SU-DHL-6 (cell line): ENCODE data around the gene IFIT1.
"Not testable (repeated sequence)": the region's sequence is repeated elsewhere in the genome, so short reads cannot be mapped to it uniquely, and the experiment has no call there.

Experiments
- H2AFZ ChIP-seq: fragments of 200-600 bp; sonication (generic); 2 replicates; pipeline ENCODE4 v1.6.1; 2014; ENCODE audit warnings: low read depth, mild to moderate bottlenecking, moderate library complexity, mixed read lengths, antibody characterized with exemption, low read length; ENCODE audit not compliant: severe bottlenecking
- H3F3A ChIP-seq: fragments of 200-600 bp; shearing (Covaris generic); 2 replicates; pipeline ENCODE4 v1.6.0; 2016; ENCODE audit warnings: antibody characterized with exemption, mild to moderate bottlenecking; ENCODE audit not compliant: insufficient read depth
- H3K27ac ChIP-seq: fragments of 200-600 bp; sonication (generic); 2 replicates; pipeline ENCODE4 v1.5.1; 2016; ENCODE audit warnings: low read depth, mild to moderate bottlenecking, low read length, moderate library complexity, mixed read lengths
- H3K27me3 ChIP-seq: fragments of 200-600 bp; sonication (generic), shearing (Covaris generic); 2 replicates; pipeline ENCODE4 v1.6.0; 2014; ENCODE audit warnings: mild to moderate bottlenecking, low read length
- H3K36me3 ChIP-seq: fragments of 200-600 bp; sonication (generic); 2 replicates; pipeline ENCODE4 v1.6.1; 2014; ENCODE audit warnings: mild to moderate bottlenecking, low read length, mixed read lengths
- H3K4me2 ChIP-seq: fragments of 300-600, 200-600 bp; shearing (Covaris generic), sonication (generic); 2 replicates; pipeline ENCODE4 v1.6.0; 2014; ENCODE audit warnings: low read length, low read depth, mild to moderate bottlenecking; ENCODE audit not compliant: poor library complexity, severe bottlenecking
- H3K4me3 ChIP-seq: fragments of 200-600 bp; sonication (generic); 2 replicates; pipeline ENCODE4 v1.5.1; 2014; ENCODE audit warnings: antibody characterized with exemption, low read length, mild to moderate bottlenecking, mixed read lengths; ENCODE audit not compliant: insufficient read depth, poor library complexity, severe bottlenecking
- H3K79me2 ChIP-seq: fragments of 200-600 bp; sonication (generic); 2 replicates; pipeline ENCODE4 v1.6.1; 2014; ENCODE audit warnings: mild to moderate bottlenecking, low read length, moderate library complexity; ENCODE audit not compliant: insufficient read depth
- H3K9ac ChIP-seq: fragments of 200-600 bp; sonication (generic); 2 replicates; pipeline ENCODE4 v1.7.0; 2014; ENCODE audit warnings: mild to moderate bottlenecking, low read length
- H3K9me2 ChIP-seq: fragments of 200-600 bp; sonication (generic); replicated peaks from 2 replicates; pipeline ENCODE4 v1.6.1; 2014; ENCODE audit warnings: low read length; ENCODE audit not compliant: insufficient read depth
- H3K9me3 ChIP-seq: fragments of 200-600 bp; sonication (generic); 2 replicates; pipeline ENCODE4 v1.6.1; 2014; ENCODE audit warnings: low read length, mixed read lengths; ENCODE audit not compliant: insufficient read depth
- H4K20me1 ChIP-seq: fragments of 200-600 bp; sonication (generic); 2 replicates; pipeline ENCODE4 v1.6.1; 2014; ENCODE audit warnings: low read depth, mild to moderate bottlenecking, antibody characterized with exemption, low read length, moderate library complexity, mixed read lengths
- EZH2phosphoT487 ChIP-seq: fragments of 200-600 bp; sonication (generic), shearing (Covaris generic); conservative IDR thresholded peaks from 2 replicates; pipeline ENCODE4 v1.6.1; 2018; ENCODE audit warnings: mild to moderate bottlenecking, antibody characterized with exemption, low read length, moderate library complexity, mixed read lengths
- TF ChIP-seq, protein P1 (sequence below): fragments of 200-600 bp; sonication (generic); IDR thresholded peaks from one replicate; pipeline ENCODE4 v1.5.1; 2017; ENCODE audit warnings: antibody characterized with exemption, mild to moderate bottlenecking, low read length, moderate library complexity; ENCODE audit not compliant: insufficient read depth, poor library complexity, severe bottlenecking

The IFIT1 gene

GRCh38 chr10:89403043-89403442 is 10.6 kb downstream of the IFIT1 start:
- no peak overlapping the region for H3K4me2 ChIP-seq
- no peaks in the 10 kb centered on the region for H4K20me1 ChIP-seq
- TF ChIP-seq EZH2phosphoT487: no peak
- TF ChIP-seq, protein P1, sequence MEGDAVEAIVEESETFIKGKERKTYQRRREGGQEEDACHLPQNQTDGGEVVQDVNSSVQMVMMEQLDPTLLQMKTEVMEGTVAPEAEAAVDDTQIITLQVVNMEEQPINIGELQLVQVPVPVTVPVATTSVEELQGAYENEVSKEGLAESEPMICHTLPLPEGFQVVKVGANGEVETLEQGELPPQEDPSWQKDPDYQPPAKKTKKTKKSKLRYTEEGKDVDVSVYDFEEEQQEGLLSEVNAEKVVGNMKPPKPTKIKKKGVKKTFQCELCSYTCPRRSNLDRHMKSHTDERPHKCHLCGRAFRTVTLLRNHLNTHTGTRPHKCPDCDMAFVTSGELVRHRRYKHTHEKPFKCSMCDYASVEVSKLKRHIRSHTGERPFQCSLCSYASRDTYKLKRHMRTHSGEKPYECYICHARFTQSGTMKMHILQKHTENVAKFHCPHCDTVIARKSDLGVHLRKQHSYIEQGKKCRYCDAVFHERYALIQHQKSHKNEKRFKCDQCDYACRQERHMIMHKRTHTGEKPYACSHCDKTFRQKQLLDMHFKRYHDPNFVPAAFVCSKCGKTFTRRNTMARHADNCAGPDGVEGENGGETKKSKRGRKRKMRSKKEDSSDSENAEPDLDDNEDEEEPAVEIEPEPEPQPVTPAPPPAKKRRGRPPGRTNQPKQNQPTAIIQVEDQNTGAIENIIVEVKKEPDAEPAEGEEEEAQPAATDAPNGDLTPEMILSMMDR: no peak
- no peaks in the 10 kb centered on the region for H3K9me3 ChIP-seq
- H3K36me3 ChIP-seq: no peaks in the 10 kb centered on the region
- H3K9ac ChIP-seq: no peak overlapping the region
- no peaks in the 10 kb centered on the region for H3K9me2 ChIP-seq
- no peaks in the 10 kb centered on the region for H3K79me2 ChIP-seq
- no peak overlapping the region for H3K4me3 ChIP-seq
- no peaks in the 10 kb centered on the region for H3K27me3 ChIP-seq
- no peak overlapping the region for H2AFZ ChIP-seq
- H3F3A ChIP-seq: no peaks in the 10 kb centered on the region
- no peak overlapping the region for H3K27ac ChIP-seq

GRCh38 chr10:89404104-89405047 is 12.0 kb downstream of the IFIT1 start:
- H3K27me3 ChIP-seq: no peaks in the 10 kb centered on the region
- no peaks in the 10 kb centered on the region for H4K20me1 ChIP-seq
- TF ChIP-seq, protein P1: no peak
- no peak for TF ChIP-seq EZH2phosphoT487
- no peaks in the 10 kb centered on the region for H3K9me2 ChIP-seq
- no peak overlapping the region for H3K4me3 ChIP-seq
- H3K9ac ChIP-seq: no peak overlapping the region
- no peak overlapping the region for H2AFZ ChIP-seq
- H3K27ac ChIP-seq: no peak overlapping the region
- no peaks in the 10 kb centered on the region for H3F3A ChIP-seq
- H3K9me3 ChIP-seq: no peaks in the 10 kb centered on the region
- H3K36me3 ChIP-seq: no peaks in the 10 kb centered on the region
- no peaks in the 10 kb centered on the region for H3K79me2 ChIP-seq
- no peak overlapping the region for H3K4me2 ChIP-seq

- not testable (repeated sequence) for H3K27ac ChIP-seq, H3K9ac ChIP-seq, H3K27me3 ChIP-seq, H3K4me3 ChIP-seq, H4K20me1 ChIP-seq, H3K9me2 ChIP-seq, H3K79me2 ChIP-seq, H2AFZ ChIP-seq, H3K36me3 ChIP-seq, H3K4me2 ChIP-seq, H3F3A ChIP-seq, H3K9me3 ChIP-seq
Measured at GRCh38 chr10:89406178-89406577, 13.8 kb downstream of the IFIT1 start.

DNA sequence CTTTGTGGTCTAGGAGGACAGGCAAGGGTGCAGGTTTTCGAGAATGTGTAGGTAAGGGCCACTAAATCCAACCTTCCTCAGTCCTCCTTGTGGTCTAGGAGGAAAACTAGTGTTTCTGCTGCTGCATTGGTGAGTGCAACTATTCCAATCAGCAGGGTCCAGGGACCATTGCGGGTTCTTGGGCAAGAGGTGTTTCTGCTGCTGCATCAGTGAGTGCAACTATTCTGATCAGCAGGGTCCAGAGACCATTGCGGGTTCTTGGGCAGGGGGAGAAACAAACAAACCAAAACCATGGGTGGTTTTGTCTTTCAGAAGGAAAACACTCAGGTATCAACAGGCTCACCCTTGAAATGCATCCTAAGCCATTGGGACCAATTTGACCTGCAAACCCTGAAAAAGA is 15.4 kb downstream of the IFIT1 start:
- H3K9me2 ChIP-seq, H3F3A ChIP-seq, H3K36me3 ChIP-seq, H3K4me2 ChIP-seq, H3K27me3 ChIP-seq, H3K9me3 ChIP-seq, H3K9ac ChIP-seq, H4K20me1 ChIP-seq, H2AFZ ChIP-seq, H3K79me2 ChIP-seq, H3K4me3 ChIP-seq, H3K27ac ChIP-seq: not testable (repeated sequence)

GRCh38 chr10:89409282-89409681 is 16.9 kb downstream of the IFIT1 start:
- not testable (repeated sequence) for H3K27ac ChIP-seq, H3K4me3 ChIP-seq, H3K9me3 ChIP-seq, H3K4me2 ChIP-seq, H3K9ac ChIP-seq, H3K9me2 ChIP-seq, H3K79me2 ChIP-seq, H3K27me3 ChIP-seq, H4K20me1 ChIP-seq, H3F3A ChIP-seq, H2AFZ ChIP-seq, H3K36me3 ChIP-seq

- not testable (repeated sequence) for H4K20me1 ChIP-seq, H3K4me2 ChIP-seq, H3F3A ChIP-seq, H3K27ac ChIP-seq, H3K9me3 ChIP-seq, H3K79me2 ChIP-seq, H3K9me2 ChIP-seq, H2AFZ ChIP-seq, H3K9ac ChIP-seq, H3K27me3 ChIP-seq, H3K4me3 ChIP-seq, H3K36me3 ChIP-seq
Measured at GRCh38 chr10:89410551-89410950, 18.1 kb downstream of the IFIT1 start.
